Activated CD4-positive, alpha-beta T cell treated with anti-CD3 and anti-CD28 coated beads for 36 hours (primary cell): ENCODE data around the gene SMAD9. TPM values are rescaled to one million over a fixed set of nuclear protein-coding genes. Genes with fewer than 3 reads are reported as not detected.

ENCODE experiments used
- ATAC-seq: fragments of 200-7000 bp; cut with Tn5 transposase; one replicate; pipeline ENCODE4 v1.10.0; 2021; ENCODE audit warnings: mild to moderate bottlenecking, moderate library complexity
- CTCF ChIA-PET: fragments of 350-600 bp; sonication (Branson Sonifier 250); formaldehyde crosslinking; loops from one replicate; lab custom pipeline; 2021; ENCODE audit warnings: antibody characterized with exemption; lab: Charles Lee
- POLR2A ChIA-PET: fragments of 350-600 bp; sonication (Branson Sonifier 250); formaldehyde crosslinking; loops from one replicate; lab custom pipeline; 2021; ENCODE audit warnings: antibody characterized with exemption, inconsistent platforms; lab: Charles Lee
- DNase-seq: peaks from one replicate; pipeline ENCODE4 v3.0.0-alpha.2; 2020
- H3K27ac Mint-ChIP-seq: one replicate; pipeline ENCODE4 v1.8.0; 2021; ENCODE audit warnings: mixed read lengths
- H3K27me3 Mint-ChIP-seq: one replicate; pipeline ENCODE4 v1.8.0; 2021; ENCODE audit warnings: mixed read lengths
- H3K36me3 Mint-ChIP-seq: one replicate; pipeline ENCODE4 v1.8.0; 2021; ENCODE audit warnings: low read depth, mixed read lengths
- H3K4me1 Mint-ChIP-seq: one replicate; pipeline ENCODE4 v1.8.0; 2021; ENCODE audit warnings: mixed read lengths
- H3K4me3 Mint-ChIP-seq: one replicate; pipeline ENCODE4 v1.8.0; 2021; ENCODE audit warnings: mild to moderate bottlenecking, moderate library complexity, mixed read lengths
- H3K9me3 Mint-ChIP-seq: one replicate; pipeline ENCODE4 v1.8.0; 2021; ENCODE audit warnings: low read depth, mixed read lengths
- intact Hi-C, 2 experiments: fragments of 100-400 bp; cut with DNase I in 1 of 2; cut with micrococcal nuclease in 1 of 2; formaldehyde crosslinking; loops; one replicate each; pipeline versions ENCODE4 v1.14.2 to v1.15.1; 2022 to 2024; cut with DNase I, micrococcal nuclease
- total RNA-seq, 2 experiments: library from RNA; stranded (reverse); gene quantifications; one replicate each; pipeline ENCODE4 v1.2.3, GENCODE V29; 2021

SMAD9 gene
- total RNA-seq, 2 experiments from 2014 or later = 0.14 to 0.18 TPM

DNA sequence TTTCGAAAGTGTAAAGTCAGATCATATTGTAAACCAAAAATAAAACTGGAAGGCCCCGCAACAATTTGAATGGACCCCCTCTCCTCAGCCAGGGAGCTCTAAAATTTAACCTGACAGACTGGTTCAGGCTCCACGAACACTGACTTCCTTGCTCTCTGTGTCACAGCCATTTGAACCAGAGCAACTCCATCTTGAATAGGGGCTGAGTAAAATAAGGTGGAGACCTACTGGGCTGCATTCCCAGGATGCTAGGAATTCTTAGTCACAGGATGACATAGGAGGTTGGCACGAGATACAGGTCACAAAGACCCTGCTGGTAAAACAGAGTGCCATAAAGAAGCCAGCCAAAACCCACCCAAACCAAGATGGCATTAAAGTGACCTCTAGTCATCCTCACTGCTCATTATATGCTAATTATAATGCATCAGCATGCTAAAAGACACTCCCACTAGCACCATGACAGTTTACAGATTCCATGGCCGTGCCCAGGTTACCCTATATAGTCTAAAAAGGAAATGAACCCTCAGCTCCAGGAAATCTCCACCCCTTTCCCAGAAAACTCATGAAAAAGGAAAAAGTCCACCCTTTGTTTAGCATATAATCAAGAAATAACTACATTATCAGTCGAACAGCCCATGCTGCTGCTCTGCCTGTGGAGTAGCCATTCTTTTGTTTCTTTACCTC lies 57.9 kb downstream of the SMAD9 start:
- intact Hi-C loops = no loop called here
- H3K4me1 Mint-ChIP-seq = peaks cover 3% of the 10 kb centered on the region
- H3K27me3 Mint-ChIP-seq = peaks cover 41% of the 10 kb centered on the region
- ChIA-PET CTCF (interaction anchor here (0.6 kb wide), 1 partner anchor 518 kb away, joined by 3 read pairs; no protein-coding TSS in a partner anchor), POLR2A (no interaction called here)
- H3K9me3 Mint-ChIP-seq = no peaks in the 10 kb centered on the region
- no peaks in the 10 kb centered on the region for H3K36me3 Mint-ChIP-seq
- no peak overlapping the region for H3K27ac Mint-ChIP-seq
- ATAC-seq = no peak
- no peak for DNase-seq
- H3K4me3 Mint-ChIP-seq = no peak overlapping the region

DNA sequence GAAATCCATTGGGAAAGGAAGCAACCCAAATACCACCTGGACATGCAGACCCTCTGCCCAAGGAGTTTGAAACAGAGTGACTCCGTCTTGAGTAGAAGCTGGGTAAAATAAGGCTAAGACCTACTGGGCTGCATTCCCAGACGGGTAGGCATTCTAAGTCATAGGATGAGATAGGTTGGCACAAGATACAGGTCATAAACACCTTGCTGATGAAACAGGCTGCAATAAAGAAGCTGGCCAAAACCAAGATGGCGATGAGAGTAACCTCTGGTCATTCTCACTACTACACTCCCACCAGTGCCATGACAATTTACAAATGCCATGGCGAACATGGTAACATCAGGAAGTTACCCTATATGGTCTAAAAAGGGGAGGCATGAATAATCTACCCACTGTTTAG lies 60.8 kb downstream of the SMAD9 start:
- peaks cover 3% of the 10 kb centered on the region for H3K4me1 Mint-ChIP-seq
- ATAC-seq = no peak
- intact Hi-C loops = loop anchor here in 1 of 2 experiments (2.0 kb wide), 1 partner anchor 210 kb away; no protein-coding TSS in a partner anchor
- peaks cover 25% of the 10 kb centered on the region for H3K27me3 Mint-ChIP-seq
- DNase-seq = no peak
- ChIA-PET CTCF (interaction anchor here (0.5 to 1.9 kb wide), 4 partner anchors 10 to 122 kb away, joined by 3 to 11 read pairs (median 4); no protein-coding TSS in a partner anchor), POLR2A (no interaction called here)
- no peak overlapping the region for H3K4me3 Mint-ChIP-seq
- H3K27ac Mint-ChIP-seq = no peak overlapping the region
- H3K9me3 Mint-ChIP-seq = no peaks in the 10 kb centered on the region
- H3K36me3 Mint-ChIP-seq = no peaks in the 10 kb centered on the region

DNA sequence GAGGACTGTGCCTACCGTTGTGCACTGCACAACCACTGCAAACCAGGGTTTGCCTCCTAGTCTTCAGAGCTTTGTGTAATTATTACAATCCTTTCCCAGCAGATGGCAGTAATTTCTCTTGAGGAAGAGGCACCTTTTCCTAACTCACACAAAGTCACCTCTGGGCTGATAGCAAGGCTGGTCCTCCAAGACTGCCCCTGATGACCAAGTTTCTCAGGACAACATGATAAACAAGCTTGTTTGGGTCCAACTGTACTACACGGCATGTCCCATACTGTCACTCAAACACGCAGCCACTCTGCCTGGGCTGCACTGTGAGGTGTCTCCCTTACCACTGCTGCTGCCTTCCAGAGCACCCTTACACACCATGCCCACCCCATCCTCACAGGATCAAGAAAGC lies 61.7 kb downstream of the SMAD9 start:
- ATAC-seq (peak; percentile 64), DNase-seq (no peak)
- no peaks in the 10 kb centered on the region for H3K36me3 Mint-ChIP-seq
- ChIA-PET CTCF (interaction anchor here (0.6 to 1.9 kb wide), 6 partner anchors 10 to 123 kb away, joined by 3 to 11 read pairs (median 4); no protein-coding TSS in a partner anchor), POLR2A (no interaction called here)
- intact Hi-C loops = loop anchor here in 1 of 2 experiments (1.0 to 2.0 kb wide), 2 partner anchors 123 to 211 kb away; no protein-coding TSS in a partner anchor
- H3K27me3 Mint-ChIP-seq = peaks cover 23% of the 10 kb centered on the region
- no peak overlapping the region for H3K4me3 Mint-ChIP-seq
- H3K9me3 Mint-ChIP-seq = no peaks in the 10 kb centered on the region
- peaks cover 3% of the 10 kb centered on the region for H3K4me1 Mint-ChIP-seq
- no peak overlapping the region for H3K27ac Mint-ChIP-seq

DNA sequence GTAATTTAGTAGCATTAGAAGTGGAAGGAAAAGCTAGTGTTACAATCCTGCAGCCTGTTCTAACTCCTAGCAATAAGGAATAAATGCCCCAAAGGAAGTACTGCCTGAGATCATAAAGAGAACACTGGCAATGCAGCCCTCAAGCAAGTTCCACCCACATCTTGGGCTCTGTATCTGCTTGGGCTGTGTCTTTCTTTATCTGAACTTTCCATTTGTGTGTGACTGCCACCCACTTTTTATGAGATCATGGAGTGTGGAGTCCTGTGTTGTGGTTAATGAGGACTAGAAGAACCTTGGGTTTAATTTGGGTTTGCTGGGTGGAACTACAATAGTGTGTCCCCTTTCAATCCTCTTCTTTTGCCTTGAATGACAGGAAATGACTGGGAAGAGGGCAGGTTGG lies 62.8 kb downstream of the SMAD9 start:
- no peak for ATAC-seq
- Mint-ChIP-seq H3K27me3 (peaks cover 22% of the 10 kb centered on the region), H3K4me3 (no peak overlapping the region), H3K4me1 (peaks cover 3% of the 10 kb centered on the region), H3K27ac (no peak overlapping the region), H3K9me3 (no peaks in the 10 kb centered on the region), H3K36me3 (no peaks in the 10 kb centered on the region)
- POLR2A ChIA-PET = no interaction called here
- CTCF ChIA-PET = interaction anchor here (0.5 to 1.9 kb wide), 4 partner anchors 9 to 124 kb away, joined by 3 to 11 read pairs (median 4); no protein-coding TSS in a partner anchor
- intact Hi-C loops = no loop called here
- no peak for DNase-seq

DNA sequence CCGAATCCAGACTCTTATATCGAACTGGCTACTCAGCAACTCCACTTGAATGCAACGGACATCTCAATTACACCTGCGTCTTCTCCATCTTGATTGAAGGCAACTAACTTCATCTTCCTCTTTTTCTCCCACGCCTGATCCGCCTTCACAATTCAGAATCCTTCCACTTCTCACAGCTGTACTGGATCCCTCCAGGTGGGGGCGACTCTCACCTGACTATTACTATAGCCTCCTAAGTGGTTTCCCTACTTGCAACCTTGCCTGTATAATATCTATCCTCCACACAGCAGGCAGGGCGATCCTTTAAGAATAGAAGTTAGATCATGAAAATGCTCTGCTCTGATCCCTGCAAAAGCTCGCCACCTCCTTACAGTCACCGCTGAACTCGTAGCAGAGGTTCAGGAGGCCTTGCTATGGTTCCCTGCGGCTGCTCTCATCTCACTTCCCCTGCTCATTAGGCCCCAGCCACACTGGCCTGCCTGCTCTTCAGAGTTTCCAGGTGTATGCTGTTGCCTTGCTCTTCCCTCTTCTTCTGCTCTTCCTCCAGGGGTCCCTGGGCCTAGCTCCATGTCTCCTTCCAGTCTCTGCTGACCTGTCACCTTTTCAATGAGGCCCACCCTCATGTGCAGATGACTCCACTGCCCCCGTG lies 69.1 kb downstream of the SMAD9 start:
- intact Hi-C loops = no loop called here
- ATAC-seq (no peak), DNase-seq (peak; percentile 43)
- H3K4me3 Mint-ChIP-seq = no peak overlapping the region
- peaks cover 10% of the 10 kb centered on the region for H3K27me3 Mint-ChIP-seq
- no peak overlapping the region for H3K27ac Mint-ChIP-seq
- ChIA-PET POLR2A (no interaction called here), CTCF (no interaction called here)
- H3K36me3 Mint-ChIP-seq = no peaks in the 10 kb centered on the region
- no peaks in the 10 kb centered on the region for H3K9me3 Mint-ChIP-seq
- no peaks in the 10 kb centered on the region for H3K4me1 Mint-ChIP-seq

DNA sequence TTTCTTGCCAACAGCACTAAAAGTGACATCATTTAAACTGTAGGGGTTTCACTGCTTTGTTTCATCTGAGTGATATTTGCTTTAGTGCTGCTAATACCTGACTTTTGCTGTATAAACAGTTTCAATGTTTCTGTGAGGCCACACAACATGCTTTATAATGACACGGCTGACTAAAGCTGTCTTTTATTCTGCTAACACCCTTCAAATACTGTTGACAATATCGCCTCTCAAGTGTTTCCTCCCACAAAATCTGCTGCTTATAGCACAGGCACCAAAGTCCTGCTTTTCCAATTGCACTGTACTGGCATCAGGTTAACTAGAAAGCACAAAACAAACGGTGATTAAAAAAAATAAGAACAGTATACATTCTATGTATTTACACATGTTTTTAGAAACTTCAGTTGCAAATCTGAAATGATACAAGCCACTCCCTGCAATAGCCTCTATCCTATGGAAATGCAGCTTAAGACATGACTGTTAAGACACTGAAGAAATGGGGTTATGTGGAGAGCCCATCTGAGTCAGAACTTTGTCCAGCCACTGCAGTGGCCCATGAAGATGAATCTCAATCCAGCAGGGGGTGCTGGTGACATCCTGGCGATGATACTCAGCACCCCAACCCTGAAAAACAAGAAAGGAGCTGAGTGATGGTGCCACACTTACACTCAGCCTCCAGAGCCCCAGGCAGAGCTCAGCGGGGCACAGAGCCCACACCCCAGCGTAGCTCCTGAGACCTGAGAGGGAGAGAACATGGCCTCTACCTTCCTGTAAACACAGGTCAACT lies 71.6 kb downstream of the SMAD9 start:
- ChIA-PET CTCF (interaction anchor here (0.7 to 1.2 kb wide), 4 partner anchors 9 to 24 kb away, joined by 3 read pairs; no protein-coding TSS in a partner anchor), POLR2A (no interaction called here)
- Mint-ChIP-seq H3K4me1 (no peaks in the 10 kb centered on the region), H3K27ac (no peak overlapping the region), H3K4me3 (no peak overlapping the region), H3K36me3 (no peaks in the 10 kb centered on the region), H3K27me3 (peaks cover 8% of the 10 kb centered on the region), H3K9me3 (no peaks in the 10 kb centered on the region)
- peak; percentile 50 for DNase-seq
- peak; percentile 80 for ATAC-seq
- intact Hi-C loops = no loop called here

DNA sequence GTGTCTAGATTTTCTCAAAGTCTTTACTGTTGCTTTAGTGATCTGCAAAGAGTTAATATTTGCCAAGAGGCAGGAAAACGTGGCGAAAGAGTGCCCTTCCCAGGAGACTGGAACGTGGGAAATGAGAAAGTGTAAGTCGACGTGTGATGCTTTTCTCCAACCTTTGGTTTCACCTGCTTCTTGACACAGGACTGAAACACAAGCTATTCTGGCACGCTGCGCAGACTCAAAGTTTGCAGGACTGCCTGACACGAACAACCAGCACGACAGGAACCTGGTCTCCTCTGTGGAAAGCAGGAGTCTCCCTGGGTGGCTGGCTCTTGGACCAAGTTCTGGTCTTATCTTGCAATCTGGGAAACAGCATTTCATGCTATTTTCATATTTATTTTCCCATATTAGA lies 72.4 kb downstream of the SMAD9 start:
- no peaks in the 10 kb centered on the region for H3K9me3 Mint-ChIP-seq
- intact Hi-C loops = no loop called here
- no peaks in the 10 kb centered on the region for H3K4me1 Mint-ChIP-seq
- ChIA-PET CTCF (interaction anchor here (0.7 to 1.2 kb wide), 2 partner anchors 10 to 18 kb away, joined by 3 read pairs; no protein-coding TSS in a partner anchor), POLR2A (no interaction called here)
- DNase-seq (no peak), ATAC-seq (no peak)
- H3K27ac Mint-ChIP-seq = no peak overlapping the region
- no peak overlapping the region for H3K4me3 Mint-ChIP-seq
- H3K27me3 Mint-ChIP-seq = peaks cover 8% of the 10 kb centered on the region
- no peaks in the 10 kb centered on the region for H3K36me3 Mint-ChIP-seq

DNA sequence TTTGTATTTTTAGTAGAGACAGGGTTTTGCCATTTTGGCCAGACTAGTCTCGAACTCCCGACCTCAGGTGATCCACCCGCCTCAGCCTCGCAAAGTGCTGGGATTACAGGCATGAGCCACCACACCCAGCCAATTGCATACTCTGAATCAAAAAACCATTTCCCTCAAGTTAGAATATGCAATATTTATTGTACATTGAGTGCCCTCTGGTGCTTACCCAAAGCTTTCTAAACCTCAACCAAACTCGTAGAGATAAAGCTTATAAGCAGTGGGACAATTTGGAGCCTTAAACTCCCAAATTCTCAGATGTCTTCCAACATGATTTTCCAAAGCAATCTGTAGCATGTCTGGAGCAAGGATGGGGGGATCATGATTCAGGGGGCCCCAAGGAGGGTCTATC lies 78.6 kb downstream of the SMAD9 start:
- Mint-ChIP-seq H3K9me3 (no peaks in the 10 kb centered on the region), H3K27me3 (no peaks in the 10 kb centered on the region), H3K4me3 (no peak overlapping the region), H3K36me3 (peaks cover 2% of the 10 kb centered on the region), H3K4me1 (no peaks in the 10 kb centered on the region), H3K27ac (no peak overlapping the region)
- ATAC-seq (no peak), DNase-seq (no peak)
- intact Hi-C loops = no loop called here
- POLR2A ChIA-PET = interaction anchor here (0.6 kb wide), 1 partner anchor 132 kb away, joined by 3 read pairs; no protein-coding TSS in a partner anchor
- CTCF ChIA-PET = interaction anchor here (0.9 to 1.6 kb wide), 2 partner anchors 17 to 26 kb away, joined by 3 read pairs; no protein-coding TSS in a partner anchor

DNA sequence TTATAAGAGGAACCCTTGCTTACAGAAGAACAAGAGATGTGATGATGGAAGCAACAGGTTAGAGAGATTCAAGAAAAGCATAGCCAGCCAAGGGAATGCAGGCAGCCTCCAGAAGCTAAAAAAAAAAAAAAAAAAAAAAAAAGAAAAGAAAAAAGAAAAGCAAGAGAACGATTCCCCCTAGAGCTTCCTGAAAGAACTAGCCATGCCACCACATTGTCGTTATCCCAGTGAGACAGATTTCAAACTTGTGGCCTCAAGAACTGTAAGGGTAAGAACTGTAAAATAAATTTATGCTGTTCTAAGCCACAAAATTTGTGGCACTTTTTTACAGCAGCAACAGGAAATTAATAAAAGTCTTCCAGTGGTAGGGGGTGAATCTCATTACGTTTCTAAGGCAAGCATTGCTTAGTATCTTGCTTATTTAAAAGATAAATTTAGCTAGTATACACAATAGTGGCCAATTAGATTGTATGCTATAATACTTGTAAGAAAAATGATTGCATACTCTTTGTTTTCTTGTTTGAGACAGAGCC lies 79.3 kb downstream of the SMAD9 start:
- Mint-ChIP-seq H3K36me3 (peaks cover 2% of the 10 kb centered on the region), H3K9me3 (no peaks in the 10 kb centered on the region), H3K27me3 (no peaks in the 10 kb centered on the region), H3K4me3 (no peak overlapping the region), H3K4me1 (no peaks in the 10 kb centered on the region), H3K27ac (no peak overlapping the region)
- intact Hi-C loops = no loop called here
- ChIA-PET CTCF (interaction anchor here (0.9 to 1.6 kb wide), 2 partner anchors 17 to 25 kb away, joined by 3 read pairs; no protein-coding TSS in a partner anchor), POLR2A (interaction anchor here (0.6 kb wide), 1 partner anchor 132 kb away, joined by 3 read pairs; no protein-coding TSS in a partner anchor)
- ATAC-seq (no peak), DNase-seq (no peak)

DNA sequence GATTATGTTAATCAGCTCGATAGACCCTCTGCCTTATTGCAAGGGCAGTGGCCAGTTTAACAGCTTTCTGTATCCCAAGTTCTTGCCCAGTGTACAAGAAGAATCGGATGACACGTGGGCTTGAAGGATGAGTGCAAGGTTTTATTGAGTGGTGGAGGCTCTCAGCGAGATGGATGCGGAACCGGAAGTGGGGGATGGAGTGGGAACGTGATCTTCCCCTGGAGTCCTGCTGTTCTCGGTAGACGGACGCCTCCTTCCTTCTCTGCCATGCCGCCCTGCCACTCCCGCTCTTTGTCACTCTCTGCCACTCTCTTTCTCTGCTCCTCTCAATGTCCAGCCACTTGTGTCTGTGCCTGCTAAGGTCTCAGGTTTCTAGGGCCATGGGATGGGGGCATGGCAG lies 80.1 kb downstream of the SMAD9 start:
- no peaks in the 10 kb centered on the region for H3K9me3 Mint-ChIP-seq
- H3K27ac Mint-ChIP-seq = no peak overlapping the region
- intact Hi-C loops = no loop called here
- peaks cover 2% of the 10 kb centered on the region for H3K4me1 Mint-ChIP-seq
- no peak for ATAC-seq
- DNase-seq = no peak
- no peaks in the 10 kb centered on the region for H3K27me3 Mint-ChIP-seq
- H3K36me3 Mint-ChIP-seq = peaks cover 2% of the 10 kb centered on the region
- POLR2A ChIA-PET = no interaction called here
- CTCF ChIA-PET = no interaction called here
- no peak overlapping the region for H3K4me3 Mint-ChIP-seq

DNA sequence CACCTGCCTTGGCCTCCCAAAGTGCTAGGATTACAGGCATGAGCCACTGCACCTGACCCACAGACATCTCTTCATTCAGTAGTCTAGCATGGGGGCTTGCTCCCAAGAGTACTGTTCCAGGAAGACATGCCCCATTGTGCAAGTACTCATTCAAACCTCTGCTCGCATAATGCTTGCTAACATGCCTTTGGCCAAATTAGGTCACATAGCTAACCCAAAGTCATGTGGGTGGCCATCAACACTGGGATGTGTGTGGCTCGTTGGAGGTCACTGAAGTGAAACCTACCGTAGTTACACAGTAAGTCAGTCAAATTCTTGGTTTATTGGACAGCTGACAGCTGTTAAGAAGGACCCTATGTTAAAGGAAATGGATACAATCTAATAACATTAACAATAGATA lies 80.8 kb downstream of the SMAD9 start:
- intact Hi-C loops = no loop called here
- DNase-seq (no peak), ATAC-seq (no peak)
- ChIA-PET CTCF (no interaction called here), POLR2A (no interaction called here)
- H3K27me3 Mint-ChIP-seq = no peaks in the 10 kb centered on the region
- no peak overlapping the region for H3K27ac Mint-ChIP-seq
- H3K4me1 Mint-ChIP-seq = peaks cover 5% of the 10 kb centered on the region
- no peaks in the 10 kb centered on the region for H3K9me3 Mint-ChIP-seq
- H3K36me3 Mint-ChIP-seq = peaks cover 2% of the 10 kb centered on the region
- H3K4me3 Mint-ChIP-seq = no peak overlapping the region
